ENCODE results near the gene DDX53.

DNA sequence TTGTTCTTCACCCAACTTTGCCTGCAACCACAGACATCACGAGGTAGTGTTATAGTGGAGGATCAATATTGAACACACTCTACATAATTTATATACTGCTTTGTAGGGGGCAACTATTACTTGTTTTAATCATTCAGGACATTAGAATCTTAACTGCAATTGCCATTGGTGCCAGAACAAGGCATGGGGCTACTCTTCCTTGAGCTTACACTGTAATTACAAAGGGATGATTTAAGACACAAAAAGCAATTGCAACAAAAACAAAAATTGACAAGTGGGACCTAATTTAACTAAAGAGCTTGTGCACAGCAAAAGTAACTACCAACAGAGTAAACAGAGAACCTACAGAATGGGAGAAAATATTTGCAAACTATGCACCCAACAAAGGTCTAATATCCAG, 24.0 kb upstream of the DDX53 start:
- no peak for TF ChIP-seq CTCF (IDR thresholded peaks at IDR 0.05; ENCODE audit: insufficient read depth, low read length, poor library complexity, severe bottlenecking)
- TF ChIP-seq EZH2phosphoT487 (conservative IDR thresholded peaks at IDR 0.05; ENCODE audit: low read length): no peak
